GM12874 (cell line): Measurements from ENCODE around the gene PRKN.

Source experiments
- TF ChIP-seq, protein P1 (sequence below): IDR thresholded peaks from 2 replicates; pipeline ENCODE4 v1.5.1; 2011; ENCODE audit warnings: low read depth, mild to moderate bottlenecking, control low read depth, low read length, moderate library complexity; ENCODE audit not compliant: insufficient read depth

The PRKN gene

DNA sequence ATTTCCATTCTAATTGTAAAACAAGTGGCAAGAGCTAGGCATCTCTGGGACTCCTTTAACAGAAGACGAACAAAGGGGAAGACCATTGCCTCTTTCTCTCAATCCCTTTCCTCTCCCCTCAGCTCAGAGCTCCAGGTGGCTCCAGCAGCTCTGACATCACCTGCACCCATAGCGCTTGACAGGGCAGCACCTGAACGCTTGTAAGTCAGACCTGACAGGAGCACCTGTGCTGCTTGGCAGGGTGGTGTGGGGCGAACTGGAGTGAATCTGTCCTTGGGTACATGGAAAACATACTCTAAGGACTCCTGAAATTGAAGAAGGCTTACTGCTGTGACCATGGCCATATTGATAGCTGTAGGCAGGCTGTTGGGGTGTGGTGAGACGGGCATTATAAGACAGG, 1044.2 kb downstream of the PRKN start:
- TF ChIP-seq, protein P1, sequence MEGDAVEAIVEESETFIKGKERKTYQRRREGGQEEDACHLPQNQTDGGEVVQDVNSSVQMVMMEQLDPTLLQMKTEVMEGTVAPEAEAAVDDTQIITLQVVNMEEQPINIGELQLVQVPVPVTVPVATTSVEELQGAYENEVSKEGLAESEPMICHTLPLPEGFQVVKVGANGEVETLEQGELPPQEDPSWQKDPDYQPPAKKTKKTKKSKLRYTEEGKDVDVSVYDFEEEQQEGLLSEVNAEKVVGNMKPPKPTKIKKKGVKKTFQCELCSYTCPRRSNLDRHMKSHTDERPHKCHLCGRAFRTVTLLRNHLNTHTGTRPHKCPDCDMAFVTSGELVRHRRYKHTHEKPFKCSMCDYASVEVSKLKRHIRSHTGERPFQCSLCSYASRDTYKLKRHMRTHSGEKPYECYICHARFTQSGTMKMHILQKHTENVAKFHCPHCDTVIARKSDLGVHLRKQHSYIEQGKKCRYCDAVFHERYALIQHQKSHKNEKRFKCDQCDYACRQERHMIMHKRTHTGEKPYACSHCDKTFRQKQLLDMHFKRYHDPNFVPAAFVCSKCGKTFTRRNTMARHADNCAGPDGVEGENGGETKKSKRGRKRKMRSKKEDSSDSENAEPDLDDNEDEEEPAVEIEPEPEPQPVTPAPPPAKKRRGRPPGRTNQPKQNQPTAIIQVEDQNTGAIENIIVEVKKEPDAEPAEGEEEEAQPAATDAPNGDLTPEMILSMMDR: no peak

DNA sequence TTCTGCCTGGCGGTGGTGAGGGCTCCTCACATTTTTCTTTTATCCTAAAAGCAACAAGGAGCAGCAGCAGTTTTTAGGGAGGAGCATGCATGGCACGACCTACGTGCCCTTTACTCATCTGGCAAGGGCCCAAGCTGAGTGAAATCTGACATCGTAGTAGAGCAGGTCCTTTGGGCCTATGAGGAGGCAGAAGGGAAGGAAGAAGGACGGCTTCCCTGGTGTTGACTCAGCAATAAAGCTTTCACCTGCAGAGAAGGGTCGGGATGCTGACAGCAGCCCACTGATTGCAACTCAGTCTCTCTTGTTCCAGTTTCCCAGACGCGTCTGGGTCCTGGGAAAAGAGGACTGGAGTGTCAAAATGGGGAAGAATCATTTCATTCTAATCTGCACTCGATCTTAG, 1044.6 kb downstream of the PRKN start:
- TF ChIP-seq, protein P1: no peak

DNA sequence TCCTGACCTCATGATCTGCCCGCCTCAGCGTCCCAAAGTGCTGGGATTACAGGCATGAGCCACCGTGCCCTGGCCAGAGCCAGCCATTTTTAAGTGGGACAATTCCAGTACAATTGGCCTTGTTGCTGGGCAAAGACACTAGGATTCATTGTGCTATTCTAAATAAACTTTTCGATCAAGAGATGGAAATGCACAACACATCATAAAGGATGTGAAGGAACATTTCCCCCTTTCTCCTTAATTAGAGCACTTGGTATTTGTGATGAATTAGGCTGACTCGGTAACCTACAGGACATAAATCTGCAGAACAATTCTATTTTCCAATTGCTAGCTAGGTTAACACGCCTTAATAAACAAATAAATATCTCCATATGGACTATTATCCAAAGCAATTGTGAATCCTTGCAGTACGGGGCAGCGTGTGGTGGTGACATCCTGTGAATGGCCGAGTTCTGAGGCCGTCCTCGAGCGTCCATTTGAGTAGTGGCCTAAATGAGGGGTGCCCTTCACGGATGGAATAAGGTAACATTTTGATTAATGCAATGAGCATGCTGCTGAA, 1047.5 kb downstream of the PRKN start:
- TF ChIP-seq, protein P1: no peak

DNA sequence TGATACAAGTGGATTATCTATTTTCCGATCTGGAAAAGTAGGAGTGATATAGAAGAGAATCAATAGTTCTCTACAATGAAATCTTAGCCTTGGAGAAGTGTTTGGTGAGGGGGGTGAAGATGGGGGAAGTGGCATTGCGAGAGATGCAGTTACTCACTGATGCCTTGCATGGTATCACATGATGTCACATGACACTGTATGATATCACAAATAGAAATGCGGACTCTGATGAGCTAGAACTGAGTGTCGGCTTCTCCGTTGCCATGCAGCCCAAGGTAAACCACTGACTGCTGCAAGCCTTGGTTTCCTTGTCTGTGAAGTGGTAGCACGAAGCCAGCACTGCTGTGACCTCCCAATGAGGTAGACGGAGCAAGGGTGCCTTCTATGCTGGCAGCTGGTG, 1050.4 kb downstream of the PRKN start:
- TF ChIP-seq, protein P1: no peak

DNA sequence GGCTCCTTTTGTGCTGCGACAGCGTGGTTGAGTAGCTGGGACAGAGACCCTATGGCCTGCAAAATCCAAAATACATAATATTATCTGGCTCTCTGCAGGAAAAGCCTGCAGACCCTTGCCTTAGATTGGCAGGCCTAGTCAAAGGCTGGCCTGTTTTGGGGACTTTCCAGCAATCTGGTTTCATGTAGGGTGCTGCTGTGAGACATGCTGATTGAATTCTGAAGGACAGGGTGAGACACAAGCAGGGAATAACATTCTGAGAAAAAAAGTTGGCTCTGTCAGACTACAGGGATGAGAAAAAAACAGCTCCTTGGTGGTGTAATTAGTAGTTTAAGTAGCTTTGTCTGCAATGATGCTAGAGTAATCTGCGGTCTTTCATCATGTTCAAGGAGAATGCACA, 1051.0 kb downstream of the PRKN start:
- TF ChIP-seq, protein P1: no peak

DNA sequence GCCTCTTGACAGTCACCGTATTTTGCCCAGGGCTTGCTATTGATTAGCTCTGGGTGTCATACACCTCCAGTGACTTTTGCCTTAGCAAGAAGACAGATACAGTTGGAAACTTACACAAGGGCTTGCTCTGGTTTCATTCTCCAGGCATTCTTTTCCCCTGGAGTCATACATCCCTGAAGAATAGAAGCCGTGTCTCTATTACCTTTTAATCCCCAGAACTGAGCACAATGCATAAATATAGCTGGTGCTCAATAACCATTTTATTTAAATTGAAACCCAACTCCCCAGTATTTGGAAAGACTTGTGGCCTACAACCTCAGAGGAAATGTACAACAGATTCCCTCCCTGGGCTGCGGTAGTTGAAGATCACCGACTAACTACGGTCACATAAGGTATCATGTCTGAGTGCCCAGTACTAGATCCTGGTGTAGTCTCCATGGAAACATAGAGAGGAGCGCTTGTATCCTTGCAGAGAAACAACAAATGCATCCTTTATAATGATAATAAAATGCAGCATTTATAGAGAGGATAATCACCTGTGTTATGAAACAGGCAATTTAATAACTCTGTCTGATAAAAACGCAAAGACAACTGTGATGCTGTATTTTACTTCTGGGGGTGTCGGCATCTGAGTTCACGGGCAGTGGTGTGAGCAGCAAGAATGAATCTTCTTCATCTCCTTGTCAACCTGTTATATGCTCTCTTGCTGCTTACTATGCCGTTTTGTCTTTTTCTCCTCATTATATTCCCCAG, 1052.5 kb downstream of the PRKN start:
- TF ChIP-seq, protein P1: no peak

DNA sequence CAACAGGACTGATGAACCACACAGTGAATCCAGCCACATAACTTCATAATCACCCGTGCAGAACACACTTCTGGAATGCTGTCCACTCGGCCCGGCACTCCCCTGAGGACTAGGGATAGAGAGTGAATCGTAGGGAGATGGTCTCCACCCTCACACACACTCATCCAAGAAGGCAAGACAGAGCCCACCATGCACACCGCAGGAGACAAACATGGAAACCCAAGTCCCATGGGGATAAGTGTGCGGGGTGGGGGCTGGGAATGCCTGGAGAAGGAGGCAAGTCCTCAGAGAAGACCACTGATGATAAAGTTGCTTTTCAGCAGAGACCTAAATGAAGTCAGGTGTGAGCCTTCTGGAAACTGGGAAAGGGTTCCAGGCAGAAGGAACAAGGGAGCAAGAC, 1054.5 kb downstream of the PRKN start:
- TF ChIP-seq, protein P1: no peak
